K562 (cell line): ENCODE data around the gene PIGM. TPM values are rescaled to one million over a fixed set of nuclear protein-coding genes. Genes with fewer than 3 reads are reported as not detected.
A peak's percentile ranks its signal among the peaks of the same experiment; 100 is the strongest.

ENCODE experiments used
- CHD2 ChIP-seq: IDR thresholded peaks from 2 replicates; pipeline ENCODE4 v1.6.1; 2011; ENCODE audit warnings: low read depth, low read length
- HDAC6 ChIP-seq: IDR thresholded peaks from 2 replicates; pipeline ENCODE4 v1.6.1; 2012; ENCODE audit warnings: low read depth, mild to moderate bottlenecking, control low read depth, inconsistent platforms, low read length, moderate library complexity
- HOXB6 ChIP-seq: fragments of 250-450 bp; sonication (Bioruptor Pico); IDR thresholded peaks from 2 replicates; pipeline ENCODE4 v1.5.1; 2022; ENCODE audit warnings: mild to moderate bottlenecking, borderline replicate concordance
- MED1 ChIP-seq: sonication (generic); formaldehyde crosslinking; IDR thresholded peaks from 2 replicates; pipeline ENCODE4 v1.8.1; 2023; ENCODE audit warnings: missing genetic modification reagents, borderline replicate concordance
- NFE2L1 ChIP-seq: fragments of 450-650 bp; IDR thresholded peaks from 2 replicates; pipeline ENCODE4 v1.6.1; 2016; ENCODE audit warnings: missing genetic modification characterization, low read depth, mild to moderate bottlenecking, missing compliant biosample characterization, moderate library complexity, borderline replicate concordance
- SMARCA4 ChIP-seq: fragments of 450-650 bp; IDR thresholded peaks from 2 replicates; pipeline ENCODE4 v1.6.1; 2016
- XRCC3 ChIP-seq: fragments of 450-650 bp; IDR thresholded peaks from 2 replicates; pipeline ENCODE4 v1.6.1; 2017; ENCODE audit warnings: mild to moderate bottlenecking, moderate library complexity
- ZFP36 ChIP-seq: fragments of 150-350 bp; IDR thresholded peaks from 2 replicates; pipeline ENCODE4 v1.6.1; 2018; ENCODE audit warnings: low read length, low read depth; ENCODE audit not compliant: partially characterized antibody
- ZNF584 ChIP-seq: fragments of 200-800 bp; sonication (Bioruptor generic); IDR thresholded peaks from 2 replicates; pipeline ENCODE4 v1.6.1; 2016; ENCODE audit warnings: low read depth, mild to moderate bottlenecking, missing genetic modification characterization, missing compliant biosample characterization
- polyA plus RNA-seq, 8 experiments: library from polyadenylated mRNA; depleted of rRNA in 4 of 8; stranded (reverse) in 5 of 8; unstranded in 3 of 8; fragments of >200 nt; fragmentation: Nextera tagmentation in 2 of 8; fragmentation: Illumina TruSeq in 1 of 8; extraction: Ambion mirVana in 2 of 8; extraction: Trizol in 1 of 8; gene quantifications; 2 replicates each; pipeline versions ENCODE4 v1.2.1 to v1.2.3, GENCODE V29; 2011 to 2014; ENCODE audit warnings: inconsistent platforms in 1 of 8, missing spikeins in 1 of 8
- total RNA-seq, 7 experiments: library from RNA; depleted of rRNA in 6 of 7; stranded (reverse); fragments of >200 nt in 6 of 7; fragmentation: Illumina TruSeq in 2 of 7; extraction: Trizol in 2 of 7; gene quantifications; 2 replicates each; pipeline versions ENCODE4 v1.2.1 to v1.2.3, GENCODE V29; 2011 to 2021; ENCODE audit warnings: low replicate concordance in 1 of 7
- TF ChIP-seq, protein P1 (sequence below): fragments of 150-350 bp; IDR thresholded peaks from 2 replicates; pipeline ENCODE4 v1.6.1; 2014; ENCODE audit warnings: low read depth, mild to moderate bottlenecking, low read length, borderline replicate concordance
- TF ChIP-seq, protein P2 (sequence below): fragments of 250-450 bp; sonication (Bioruptor Pico); IDR thresholded peaks from 2 replicates; pipeline ENCODE4 v1.5.0; 2021; ENCODE audit warnings: mild to moderate bottlenecking, moderate library complexity
- TF ChIP-seq, protein P3 (sequence below), 2 experiments: fragments of 250-450 bp in 1 of 2; fragments of 450-650 bp in 1 of 2; sonication (Bioruptor Pico) in 1 of 2; IDR thresholded peaks; 2 replicates each; pipeline versions ENCODE4 v1.6.1 to v1.8.0; 2016 to 2021; ENCODE audit warnings: mild to moderate bottlenecking in 2 of 2, moderate library complexity in 2 of 2, missing compliant biosample characterization in 1 of 2, missing genetic modification characterization in 1 of 2
- TF ChIP-seq, protein P4 (sequence below): fragments of 450-650 bp; formaldehyde crosslinking; IDR thresholded peaks from 2 replicates; pipeline ENCODE4 v1.4.0; 2022; ENCODE audit warnings: mild to moderate bottlenecking, moderate library complexity
- TF ChIP-seq, protein P5 (sequence below): sonication (generic); formaldehyde crosslinking; IDR thresholded peaks from 2 replicates; pipeline ENCODE4 v1.8.0; 2022; ENCODE audit warnings: mild to moderate bottlenecking, missing genetic modification reagents

Gene PIGM
- total and polyA plus RNA-seq, 9 of the 15 experiments (the other 6 are each of a cell fraction or from before 2014, with no cell fraction given): 2.6 to 6.7 (median 4.3) TPM

DNA sequence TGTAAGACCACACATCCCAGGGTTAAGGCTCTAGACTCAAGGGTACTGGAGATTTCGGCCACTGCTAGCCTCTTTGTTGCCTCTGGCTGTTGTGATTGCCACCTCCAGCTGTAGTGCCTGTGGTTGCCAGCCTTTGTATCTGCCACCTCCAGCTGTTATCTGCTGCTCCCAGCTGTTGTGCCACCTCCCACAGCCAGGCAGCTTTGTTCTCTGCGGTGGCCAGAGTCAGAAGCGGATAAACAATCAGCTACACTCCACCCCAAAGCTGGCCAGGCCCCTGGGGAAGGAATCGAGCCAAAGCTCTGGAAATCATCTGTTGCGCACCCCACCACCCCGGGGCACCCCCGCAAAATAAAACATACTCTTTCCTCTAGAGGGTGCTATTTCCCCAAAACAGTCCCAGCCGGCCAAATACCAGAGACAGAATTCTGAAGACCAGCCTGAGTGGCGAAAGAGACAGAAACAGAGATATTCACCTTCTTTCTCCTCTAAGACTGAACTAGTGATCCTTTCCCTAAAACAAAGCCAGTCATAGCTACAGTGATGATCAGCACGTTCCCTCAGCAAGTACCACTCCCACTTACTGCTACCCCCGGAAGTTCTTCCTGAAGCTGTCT is 14.8 kb upstream of the PIGM start (continued):
- TF ChIP-seq, protein P1, sequence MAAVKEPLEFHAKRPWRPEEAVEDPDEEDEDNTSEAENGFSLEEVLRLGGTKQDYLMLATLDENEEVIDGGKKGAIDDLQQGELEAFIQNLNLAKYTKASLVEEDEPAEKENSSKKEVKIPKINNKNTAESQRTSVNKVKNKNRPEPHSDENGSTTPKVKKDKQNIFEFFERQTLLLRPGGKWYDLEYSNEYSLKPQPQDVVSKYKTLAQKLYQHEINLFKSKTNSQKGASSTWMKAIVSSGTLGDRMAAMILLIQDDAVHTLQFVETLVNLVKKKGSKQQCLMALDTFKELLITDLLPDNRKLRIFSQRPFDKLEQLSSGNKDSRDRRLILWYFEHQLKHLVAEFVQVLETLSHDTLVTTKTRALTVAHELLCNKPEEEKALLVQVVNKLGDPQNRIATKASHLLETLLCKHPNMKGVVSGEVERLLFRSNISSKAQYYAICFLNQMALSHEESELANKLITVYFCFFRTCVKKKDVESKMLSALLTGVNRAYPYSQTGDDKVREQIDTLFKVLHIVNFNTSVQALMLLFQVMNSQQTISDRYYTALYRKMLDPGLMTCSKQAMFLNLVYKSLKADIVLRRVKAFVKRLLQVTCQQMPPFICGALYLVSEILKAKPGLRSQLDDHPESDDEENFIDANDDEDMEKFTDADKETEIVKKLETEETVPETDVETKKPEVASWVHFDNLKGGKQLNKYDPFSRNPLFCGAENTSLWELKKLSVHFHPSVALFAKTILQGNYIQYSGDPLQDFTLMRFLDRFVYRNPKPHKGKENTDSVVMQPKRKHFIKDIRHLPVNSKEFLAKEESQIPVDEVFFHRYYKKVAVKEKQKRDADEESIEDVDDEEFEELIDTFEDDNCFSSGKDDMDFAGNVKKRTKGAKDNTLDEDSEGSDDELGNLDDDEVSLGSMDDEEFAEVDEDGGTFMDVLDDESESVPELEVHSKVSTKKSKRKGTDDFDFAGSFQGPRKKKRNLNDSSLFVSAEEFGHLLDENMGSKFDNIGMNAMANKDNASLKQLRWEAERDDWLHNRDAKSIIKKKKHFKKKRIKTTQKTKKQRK: no peak
- TF ChIP-seq ZFP36: peak; percentile 92
- no peak for TF ChIP-seq CHD2
- TF ChIP-seq NFE2L1 (tag): no peak
- no peak for TF ChIP-seq HDAC6
- TF ChIP-seq SMARCA4: peak; percentile 97
- TF ChIP-seq, protein P2, sequence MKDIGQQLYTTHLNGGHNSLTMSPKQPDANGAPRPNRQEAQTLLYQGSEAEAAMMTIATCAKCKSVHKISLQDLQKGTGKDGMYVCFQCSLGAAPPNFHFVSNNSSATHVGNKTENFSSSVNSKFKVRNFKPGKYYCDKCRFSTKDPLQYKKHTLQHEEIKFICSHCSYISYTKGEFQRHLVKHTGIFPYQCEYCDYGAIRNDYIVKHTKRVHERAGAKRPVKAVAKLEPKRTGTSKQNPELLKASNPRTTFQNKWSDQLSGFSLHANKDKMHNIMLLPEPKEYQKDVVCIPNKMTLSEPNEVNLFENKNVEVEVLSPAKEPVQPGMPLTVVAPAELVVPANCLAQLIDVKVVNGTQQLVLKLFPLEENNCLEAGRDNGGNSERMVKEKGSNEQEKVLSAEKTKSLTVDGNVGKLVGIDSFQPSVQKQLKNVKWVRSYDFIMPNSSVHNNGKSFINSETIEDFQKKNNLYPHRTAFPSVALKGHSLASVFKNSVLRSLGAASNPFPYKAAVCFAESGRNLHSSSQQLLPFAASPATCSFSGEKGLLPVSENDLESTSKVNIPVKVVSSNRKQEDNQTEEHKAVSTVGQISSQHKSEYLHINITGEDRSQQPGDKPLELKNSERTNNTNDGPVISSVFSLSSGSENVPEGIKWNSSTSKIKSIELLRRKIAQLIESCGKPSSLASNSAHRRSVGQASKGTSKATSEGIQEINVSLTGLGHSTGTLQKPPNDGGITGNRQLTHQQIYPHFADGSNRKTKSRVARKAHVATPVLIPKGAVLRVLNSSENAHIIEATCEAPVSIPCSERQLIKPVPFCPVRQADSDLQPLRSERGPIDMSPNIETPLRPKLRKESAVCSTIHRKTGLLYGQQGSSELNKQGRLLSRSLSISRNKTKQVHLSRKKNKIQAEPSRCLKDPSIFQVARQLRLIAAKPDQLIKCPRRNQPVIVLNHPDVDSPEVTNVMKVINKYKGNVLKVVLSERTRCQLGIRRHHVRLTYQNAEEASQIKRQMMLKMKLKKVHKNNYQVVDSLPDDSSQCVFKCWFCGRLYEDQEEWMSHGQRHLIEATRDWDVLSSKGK: no peak
- TF ChIP-seq XRCC3: no peak
- TF ChIP-seq MED1 (CRISPR knock-in tag): no peak
- TF ChIP-seq ZNF584 (CRISPR knock-in tag): peak; percentile 93
- TF ChIP-seq, protein P3, sequence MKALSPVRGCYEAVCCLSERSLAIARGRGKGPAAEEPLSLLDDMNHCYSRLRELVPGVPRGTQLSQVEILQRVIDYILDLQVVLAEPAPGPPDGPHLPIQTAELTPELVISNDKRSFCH (CRISPR knock-in tag; IDR thresholded peaks at IDR 0.05): no peak
- TF ChIP-seq, protein P3 (tag; IDR thresholded peaks at IDR 0.05): peak; percentile 91
- no peak for TF ChIP-seq HOXB6 (CRISPR knock-in tag)
- TF ChIP-seq, protein P4, sequence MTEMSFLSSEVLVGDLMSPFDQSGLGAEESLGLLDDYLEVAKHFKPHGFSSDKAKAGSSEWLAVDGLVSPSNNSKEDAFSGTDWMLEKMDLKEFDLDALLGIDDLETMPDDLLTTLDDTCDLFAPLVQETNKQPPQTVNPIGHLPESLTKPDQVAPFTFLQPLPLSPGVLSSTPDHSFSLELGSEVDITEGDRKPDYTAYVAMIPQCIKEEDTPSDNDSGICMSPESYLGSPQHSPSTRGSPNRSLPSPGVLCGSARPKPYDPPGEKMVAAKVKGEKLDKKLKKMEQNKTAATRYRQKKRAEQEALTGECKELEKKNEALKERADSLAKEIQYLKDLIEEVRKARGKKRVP: peak; percentile 68; the same call in 1 of the 2 replicates
- TF ChIP-seq, protein P5, sequence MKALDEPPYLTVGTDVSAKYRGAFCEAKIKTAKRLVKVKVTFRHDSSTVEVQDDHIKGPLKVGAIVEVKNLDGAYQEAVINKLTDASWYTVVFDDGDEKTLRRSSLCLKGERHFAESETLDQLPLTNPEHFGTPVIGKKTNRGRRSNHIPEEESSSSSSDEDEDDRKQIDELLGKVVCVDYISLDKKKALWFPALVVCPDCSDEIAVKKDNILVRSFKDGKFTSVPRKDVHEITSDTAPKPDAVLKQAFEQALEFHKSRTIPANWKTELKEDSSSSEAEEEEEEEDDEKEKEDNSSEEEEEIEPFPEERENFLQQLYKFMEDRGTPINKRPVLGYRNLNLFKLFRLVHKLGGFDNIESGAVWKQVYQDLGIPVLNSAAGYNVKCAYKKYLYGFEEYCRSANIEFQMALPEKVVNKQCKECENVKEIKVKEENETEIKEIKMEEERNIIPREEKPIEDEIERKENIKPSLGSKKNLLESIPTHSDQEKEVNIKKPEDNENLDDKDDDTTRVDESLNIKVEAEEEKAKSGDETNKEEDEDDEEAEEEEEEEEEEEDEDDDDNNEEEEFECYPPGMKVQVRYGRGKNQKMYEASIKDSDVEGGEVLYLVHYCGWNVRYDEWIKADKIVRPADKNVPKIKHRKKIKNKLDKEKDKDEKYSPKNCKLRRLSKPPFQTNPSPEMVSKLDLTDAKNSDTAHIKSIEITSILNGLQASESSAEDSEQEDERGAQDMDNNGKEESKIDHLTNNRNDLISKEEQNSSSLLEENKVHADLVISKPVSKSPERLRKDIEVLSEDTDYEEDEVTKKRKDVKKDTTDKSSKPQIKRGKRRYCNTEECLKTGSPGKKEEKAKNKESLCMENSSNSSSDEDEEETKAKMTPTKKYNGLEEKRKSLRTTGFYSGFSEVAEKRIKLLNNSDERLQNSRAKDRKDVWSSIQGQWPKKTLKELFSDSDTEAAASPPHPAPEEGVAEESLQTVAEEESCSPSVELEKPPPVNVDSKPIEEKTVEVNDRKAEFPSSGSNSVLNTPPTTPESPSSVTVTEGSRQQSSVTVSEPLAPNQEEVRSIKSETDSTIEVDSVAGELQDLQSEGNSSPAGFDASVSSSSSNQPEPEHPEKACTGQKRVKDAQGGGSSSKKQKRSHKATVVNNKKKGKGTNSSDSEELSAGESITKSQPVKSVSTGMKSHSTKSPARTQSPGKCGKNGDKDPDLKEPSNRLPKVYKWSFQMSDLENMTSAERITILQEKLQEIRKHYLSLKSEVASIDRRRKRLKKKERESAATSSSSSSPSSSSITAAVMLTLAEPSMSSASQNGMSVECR (CRISPR knock-in tag): no peak
